Nucleus accumbens (tissue), 56 donors: ENCODE data around the gene GARNL3.

Experiments
- DNase-seq, 56 donors: peaks; one replicate each; lab custom pipeline; 2025; lab: John Stamatoyannopoulos, UW

GARNL3 gene

DNA sequence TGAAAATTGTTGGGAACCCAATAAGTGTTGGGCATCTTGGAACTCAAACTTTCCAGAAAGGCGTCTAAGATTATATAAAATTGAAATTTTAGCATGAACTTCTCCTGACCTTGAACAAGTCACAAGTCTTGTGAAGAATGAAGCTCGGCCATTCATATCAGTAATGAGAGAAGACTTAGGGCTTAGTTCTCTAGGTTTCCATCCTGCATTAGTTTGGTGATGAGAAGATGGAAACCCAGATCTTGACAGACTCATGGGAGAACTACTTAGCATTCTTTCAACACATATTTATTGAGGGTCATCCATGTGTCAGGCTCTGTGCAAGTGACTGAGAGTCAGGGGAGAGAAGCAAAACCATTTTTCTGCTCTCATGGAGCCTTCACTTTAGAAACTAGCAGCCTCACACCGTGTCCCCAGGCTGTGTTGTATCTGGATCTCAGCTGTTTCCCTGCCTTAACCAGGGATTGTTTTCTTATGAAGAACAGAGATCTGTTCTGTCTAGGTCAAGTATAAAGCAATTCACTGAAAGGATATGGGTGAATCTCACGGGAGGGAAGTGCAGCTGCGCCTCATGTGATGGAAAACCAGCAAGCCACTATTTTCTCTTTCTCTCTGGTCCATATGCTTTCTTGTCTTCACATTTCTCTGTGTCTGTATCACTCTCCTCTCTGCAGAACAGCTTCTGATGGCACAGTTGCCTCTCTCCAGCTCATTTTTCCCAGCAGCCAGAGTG, 3.4 kb downstream of the GARNL3 start:
- DNase-seq: peak in 2 of 56 donors; percentile 15 to 41

DNA sequence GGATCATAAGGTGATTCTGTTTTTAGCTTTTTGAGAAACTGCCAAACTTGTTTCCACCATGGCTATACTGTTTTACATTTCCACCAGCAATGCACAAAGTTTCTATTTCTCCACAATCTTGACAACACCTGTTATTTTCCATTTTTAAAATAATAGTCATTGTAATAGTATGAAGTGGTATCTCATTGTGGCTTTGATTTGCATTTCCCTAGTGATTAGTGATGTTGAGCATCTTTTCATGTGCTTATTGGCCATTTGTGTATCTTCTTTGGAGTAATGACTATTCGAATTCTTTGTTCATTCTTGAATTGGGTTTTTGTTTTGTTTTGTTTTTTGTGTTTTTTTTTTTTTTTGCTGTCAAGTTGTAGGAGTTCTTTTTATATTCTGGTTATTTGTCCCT, 4.9 kb downstream of the GARNL3 start:
- DNase-seq: no peak

DNA sequence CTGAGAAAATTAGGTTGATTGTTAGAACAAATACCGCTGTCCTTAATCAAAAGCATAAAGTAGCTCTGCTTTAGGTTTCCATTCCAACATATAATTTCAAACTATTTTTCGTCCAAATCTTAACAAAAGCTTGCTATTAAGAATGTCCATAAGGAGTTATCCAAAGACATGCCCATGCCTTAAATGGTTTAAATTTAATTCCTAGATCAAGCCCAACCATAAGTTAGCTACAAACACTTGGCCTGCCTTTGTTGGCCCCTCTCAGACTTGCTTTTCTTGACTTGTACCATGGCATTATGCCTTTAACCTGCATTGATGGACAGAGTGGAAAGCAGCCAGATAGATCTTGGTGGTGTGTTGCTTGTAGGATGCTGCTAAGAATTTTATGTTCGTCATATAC, 8.8 kb downstream of the GARNL3 start:
- no peak for DNase-seq

DNA sequence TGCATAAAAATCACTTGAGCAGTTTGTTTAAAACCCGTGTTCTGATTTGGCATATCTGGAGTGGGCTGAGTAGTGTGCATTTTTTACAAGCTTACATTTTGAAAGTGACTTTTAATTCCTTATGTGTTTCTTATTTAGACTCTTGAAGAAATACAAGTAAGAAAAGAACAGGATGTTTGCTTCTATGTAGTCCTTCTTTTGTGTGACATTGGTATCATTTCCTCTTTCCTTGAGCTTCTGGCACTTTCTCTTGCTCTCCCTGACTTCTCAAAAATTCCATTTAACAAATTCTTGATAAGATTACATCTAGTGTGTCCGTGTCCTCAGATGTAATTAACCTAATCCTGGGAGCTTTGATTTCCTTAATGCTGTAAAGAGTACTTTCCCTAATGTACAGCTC, 12.5 kb downstream of the GARNL3 start:
- DNase-seq: no peak

DNA sequence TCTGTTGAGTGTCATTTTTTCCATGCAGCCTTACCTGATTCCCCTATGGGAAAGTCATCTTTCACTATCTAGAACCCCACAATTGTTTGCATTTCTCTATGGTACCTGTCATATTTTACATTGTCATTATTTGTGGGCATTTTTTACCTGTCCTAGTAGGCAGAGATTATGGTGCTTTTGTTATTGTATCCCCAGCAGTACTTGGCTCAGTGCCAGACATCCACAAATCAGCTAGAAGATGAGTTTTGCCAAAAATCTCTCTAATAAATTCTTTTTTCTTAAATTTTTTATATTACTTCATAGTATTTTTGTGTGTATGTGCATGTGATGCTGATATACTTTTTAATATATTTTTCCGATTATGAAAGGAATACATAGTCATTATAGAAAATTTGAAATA, 13.2 kb downstream of the GARNL3 start:
- DNase-seq: no peak

DNA sequence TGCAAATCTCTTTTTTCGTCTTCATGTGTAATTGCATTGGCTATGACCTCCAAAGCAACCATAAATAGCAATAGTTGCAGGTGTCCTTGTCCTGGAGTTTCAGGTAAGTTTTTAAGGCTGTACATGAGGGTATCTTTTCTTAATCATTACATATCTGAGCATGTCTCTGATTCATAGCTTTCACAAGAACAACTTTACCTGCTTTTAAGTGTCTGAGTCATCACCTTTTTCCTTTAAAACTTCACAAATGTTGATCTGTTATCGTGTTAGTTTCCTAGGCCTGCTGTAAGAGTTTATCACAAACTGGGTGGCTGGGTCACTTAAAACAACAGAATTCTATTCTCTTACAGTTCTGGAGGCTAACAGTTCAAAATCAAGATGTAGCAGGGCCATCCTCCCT, 13.8 kb downstream of the GARNL3 start:
- no peak for DNase-seq

DNA sequence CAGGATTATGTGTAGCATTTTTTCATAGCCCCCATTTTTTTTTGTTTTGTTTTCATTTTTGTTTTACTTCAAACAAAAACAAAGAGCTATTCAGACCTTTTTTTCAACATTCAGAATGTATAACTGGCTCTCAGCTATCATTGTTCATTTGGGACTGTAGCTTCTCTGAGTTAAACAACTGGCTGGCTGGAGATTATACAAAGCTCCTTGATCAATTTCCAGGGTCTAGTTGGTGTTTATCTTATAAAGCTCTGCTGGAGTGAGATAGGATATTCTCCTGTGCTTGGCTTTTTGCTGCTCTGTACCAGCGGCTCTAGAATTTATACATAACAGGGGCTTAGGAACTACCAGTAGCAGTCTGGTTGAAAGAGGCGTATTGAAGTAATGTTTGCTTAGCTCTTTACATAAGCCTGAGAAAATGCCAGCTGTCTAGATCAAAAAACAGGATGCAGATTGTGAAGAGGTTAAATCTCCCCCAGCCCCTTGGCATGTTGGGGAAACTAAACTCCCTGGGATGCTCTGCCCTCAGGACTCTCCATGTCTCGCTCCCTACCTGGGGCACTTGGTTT, 15.2 kb downstream of the GARNL3 start:
- DNase-seq: peak in 1 of 56 donors; percentile 21

DNA sequence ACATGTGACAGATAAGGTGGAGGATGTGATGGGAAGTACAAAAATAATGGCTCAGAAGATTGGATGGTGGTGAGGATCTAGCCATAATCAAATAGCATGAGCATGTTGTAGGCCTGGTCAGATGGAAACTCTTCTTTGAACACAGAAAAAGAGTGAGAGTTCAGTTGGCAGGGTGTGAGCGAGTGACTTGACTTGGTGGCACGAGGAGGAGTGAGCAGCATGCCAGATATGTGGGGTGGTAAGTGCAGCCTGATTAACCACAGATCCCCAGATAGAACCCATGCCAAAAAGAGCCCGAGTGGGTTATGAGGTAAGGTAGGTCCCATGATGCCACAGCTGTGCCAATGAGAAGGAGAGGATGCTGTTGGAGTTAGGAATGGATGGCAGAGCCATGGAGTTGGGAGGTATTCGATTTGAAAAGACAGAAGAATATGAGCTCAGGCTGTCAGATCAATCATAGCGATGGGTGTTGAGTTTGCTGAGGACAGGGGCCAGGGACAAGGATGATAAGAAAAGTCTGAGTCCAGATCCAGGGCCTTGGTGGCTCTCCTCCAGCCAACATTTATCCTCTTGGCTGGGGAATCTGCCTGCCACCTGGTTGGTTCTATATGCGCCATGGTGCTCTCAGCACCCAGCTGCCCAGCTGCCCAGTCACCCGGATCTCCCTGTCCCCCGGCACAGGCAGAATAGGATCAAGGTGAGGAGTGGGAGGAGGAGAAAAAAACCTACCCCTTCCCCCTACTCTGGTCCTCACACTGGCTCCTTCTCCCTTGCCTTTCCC, 16.5 kb downstream of the GARNL3 start:
- DNase-seq: no peak

DNA sequence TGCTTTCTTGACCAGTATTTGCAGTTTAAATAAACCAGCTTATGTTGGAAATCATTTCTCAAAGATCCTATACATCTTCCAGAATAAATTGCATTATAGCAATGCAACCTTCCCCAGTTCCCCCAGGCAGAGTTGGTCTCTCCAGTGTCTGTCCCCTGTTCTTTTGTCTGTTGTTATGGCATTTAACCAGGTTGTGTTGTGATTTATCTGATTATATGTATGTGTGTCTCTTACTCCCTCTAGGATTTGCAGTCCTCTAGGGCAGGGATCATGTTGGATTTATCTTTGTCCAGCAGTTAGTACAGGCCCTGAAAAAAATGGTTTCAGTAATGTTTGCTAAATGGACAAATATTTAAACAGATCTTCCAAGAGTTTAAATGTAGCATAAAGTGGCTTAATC, 17.3 kb downstream of the GARNL3 start:
- DNase-seq: no peak

DNA sequence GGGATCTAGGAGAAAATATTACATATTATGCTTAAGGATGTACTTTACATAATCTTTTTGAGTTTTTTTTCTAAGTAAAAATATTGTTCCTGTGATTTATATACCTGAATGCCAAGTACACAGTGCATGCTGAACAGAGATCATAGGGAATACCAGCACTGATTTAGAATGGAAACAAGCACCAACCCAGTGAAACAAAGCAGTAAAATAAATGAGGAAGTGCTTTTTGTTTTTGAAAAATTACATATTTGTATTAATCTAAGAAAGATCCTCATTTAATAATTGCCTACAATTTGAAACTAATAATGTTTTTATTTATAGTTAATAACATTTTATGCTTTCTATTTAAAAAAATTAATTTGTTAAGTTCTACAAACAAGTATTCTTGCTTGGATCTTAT, 18.0 kb downstream of the GARNL3 start:
- no peak for DNase-seq

DNA sequence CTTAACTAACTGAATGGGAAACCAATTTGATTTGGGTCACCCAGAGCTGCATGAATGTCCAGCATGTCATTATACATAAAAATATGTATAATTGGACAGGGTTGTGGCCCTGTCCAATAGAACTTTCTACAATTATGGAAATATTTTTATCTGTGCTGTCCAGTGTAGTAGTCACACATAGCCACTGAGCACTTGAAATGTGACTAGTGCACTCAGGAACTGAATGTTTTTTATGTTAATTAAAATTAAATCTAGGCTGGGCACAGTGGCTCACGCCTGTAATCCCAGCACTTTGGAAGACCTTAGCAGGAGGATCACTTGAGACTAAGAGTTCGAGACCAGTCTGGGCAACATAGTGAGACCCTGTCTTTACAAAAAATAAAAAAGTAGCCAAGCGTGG, 18.6 kb downstream of the GARNL3 start:
- DNase-seq: no peak

DNA sequence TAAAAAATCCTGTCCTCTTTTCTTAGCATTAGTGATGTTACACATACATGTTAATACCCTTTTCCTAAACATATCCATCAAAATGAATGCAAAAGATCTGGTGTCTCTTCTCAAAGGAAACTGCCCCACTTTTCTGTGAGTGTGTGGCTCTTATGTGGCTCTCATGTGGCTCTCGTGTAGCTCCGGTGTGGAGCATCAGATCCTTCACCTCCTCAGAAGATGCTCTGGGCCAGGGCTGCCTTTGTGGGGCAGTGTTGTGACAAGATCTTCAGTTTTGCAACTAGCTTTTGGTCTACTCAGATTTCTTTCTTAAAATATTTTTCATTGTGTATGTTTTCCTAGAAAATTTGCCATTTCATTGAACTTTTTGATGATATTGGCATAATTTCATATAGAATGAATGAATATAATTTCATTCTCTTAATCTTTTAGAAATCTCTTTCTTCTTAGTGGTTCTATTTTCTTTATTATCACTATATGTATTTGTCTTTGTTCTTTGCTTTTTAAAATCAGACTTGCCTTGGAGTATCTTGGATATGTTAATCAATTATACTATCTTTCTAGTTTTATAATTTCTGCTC, 19.4 kb downstream of the GARNL3 start:
- DNase-seq: peak in 22 of 56 donors; percentile 12 to 58 (median 36)

DNA sequence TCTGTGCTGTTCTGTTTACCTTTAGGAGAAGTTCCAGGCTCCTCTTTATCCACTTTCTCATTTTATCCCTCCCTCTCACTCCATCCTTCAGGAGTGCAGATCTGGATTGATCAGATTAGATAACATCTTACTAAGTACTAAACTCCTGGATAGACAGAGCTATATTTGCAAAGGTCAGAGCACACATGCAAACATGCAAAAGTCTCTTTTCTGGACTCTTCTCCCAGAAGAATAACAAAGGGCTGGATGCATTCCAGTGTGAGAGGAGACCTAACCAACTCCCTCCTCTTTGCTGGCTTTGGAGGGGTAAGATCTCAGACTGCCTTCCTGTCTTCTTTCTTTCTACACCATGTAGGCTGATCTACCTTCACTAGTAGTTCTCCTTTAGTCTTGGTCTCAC, 21.4 kb downstream of the GARNL3 start:
- no peak for DNase-seq

DNA sequence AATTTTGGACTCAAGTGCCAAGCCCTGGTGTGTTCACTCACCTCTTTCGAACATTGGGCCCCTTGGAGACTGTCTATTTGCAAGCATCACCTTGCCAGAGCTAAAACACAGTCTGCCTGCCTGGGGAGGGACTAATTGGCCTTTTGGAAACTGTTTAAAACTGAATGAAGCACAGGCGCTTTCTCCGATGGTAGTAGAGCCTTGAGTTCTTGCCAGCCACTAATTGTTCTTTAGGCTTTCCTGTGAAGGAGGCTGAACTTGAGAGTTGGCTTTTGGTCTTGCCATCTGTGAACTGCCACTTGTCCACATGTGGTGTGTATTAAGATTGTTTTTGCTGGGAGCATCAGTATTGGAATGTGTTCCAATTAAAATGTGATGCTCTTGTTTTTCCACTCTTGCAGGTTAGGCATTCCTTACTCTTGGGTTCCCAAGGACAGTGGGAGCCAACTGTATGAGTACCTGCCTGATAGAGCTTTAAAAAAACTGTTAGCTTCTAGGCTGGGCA, 26.0 kb downstream of the GARNL3 start:
- DNase-seq: no peak

DNA sequence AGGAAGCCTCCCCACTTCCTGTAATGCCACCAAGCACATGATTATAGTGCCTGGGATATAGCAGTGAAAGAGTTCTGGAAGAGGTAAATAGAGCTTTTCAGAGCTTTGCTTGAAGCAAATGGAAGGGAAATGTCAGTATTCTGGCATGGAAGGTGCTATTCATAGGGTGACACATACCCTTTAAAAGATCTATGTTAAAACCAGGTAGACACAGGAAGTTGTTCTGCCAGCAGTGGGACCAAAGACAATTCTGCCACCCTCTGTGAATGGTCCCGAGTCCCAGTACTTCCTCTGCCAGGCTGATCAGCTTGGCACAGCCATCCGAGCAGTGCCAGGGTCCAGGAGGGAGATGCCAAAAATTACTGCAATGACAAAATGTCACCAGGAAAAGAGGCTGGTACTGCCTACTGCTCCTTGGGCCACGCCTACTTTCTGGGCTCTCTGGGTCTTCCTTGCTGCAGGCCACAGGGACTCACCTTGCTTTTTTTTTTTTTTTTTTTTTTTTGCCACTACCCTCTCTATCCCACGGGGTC, 26.7 kb downstream of the GARNL3 start:
- DNase-seq: peak in 1 of 56 donors; percentile 6

DNA sequence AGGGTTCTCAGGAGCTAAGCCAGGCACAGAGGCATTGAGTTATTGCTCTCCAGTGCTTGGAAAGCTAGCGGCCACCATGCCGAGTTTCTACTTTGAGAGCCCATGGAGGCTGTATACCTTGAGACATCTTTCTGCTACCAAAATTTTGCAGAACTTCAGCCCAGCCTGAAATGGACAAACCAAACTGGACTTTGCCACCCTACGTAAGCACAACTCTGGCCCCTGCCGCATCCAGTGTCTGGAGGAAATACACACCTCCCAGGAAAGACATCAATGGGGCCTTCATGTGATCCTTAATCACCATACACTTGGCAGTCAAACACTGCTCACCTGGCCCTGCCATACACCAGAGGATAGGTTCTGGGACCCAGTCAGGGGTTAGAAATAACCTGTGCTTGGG, 27.8 kb downstream of the GARNL3 start:
- no peak for DNase-seq

DNA sequence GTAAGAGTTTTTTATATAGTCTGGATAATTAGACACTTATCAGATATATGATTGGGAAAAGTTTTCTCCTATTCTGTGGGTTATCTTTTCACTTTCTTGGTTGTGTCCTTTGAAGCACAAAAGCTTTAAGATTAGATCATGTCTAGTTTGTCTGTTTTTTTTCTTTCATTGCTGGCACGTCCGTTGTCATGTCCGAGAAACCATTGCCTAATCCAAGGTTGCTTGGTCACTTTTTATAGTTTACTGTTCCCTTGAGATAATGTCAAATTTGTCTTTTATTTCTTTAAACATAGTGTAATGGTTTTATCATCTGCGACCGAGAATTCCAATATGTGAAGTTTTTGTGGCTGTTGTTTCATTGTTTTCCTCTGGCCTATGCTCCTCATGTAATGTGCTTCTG, 28.8 kb downstream of the GARNL3 start:
- no peak for DNase-seq

DNA sequence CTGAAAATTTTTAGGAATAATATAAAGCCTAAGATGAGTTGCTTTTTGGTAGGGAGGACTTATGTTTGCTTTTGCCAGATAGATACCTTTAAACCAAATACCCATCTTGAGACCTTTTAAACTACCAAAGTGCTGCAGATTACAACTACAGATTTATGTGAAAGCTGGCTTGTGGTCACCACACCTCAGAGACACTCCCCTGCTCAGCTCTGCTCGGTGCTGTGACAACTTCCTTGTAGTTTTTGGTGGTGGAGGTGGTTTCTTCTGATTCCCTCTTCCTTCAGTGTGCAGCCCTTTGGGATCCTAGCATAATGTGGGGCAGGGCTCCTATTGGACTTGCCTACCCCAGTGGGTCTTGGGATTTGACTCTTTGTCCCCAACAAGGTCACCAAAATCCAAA, 29.2 kb downstream of the GARNL3 start:
- DNase-seq: no peak

DNA sequence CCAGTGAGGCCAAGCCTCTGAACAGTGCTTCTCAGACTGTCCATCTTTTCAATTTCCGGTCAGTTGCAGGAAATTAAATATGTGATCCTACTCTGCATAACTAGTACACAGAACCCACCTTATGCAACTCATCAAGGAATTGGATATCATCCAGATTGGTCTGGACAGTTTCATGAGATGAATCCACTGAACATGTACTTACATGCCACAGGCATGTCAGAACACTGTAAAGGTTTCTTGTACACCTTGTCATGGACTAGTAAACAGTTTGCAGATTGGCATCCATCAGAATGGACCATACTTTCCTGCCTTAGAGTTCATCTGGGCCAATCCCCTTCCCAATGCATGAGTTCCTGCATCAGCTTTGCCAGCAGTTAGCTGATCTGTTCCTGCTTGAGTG, 30.4 kb downstream of the GARNL3 start:
- DNase-seq: no peak

DNA sequence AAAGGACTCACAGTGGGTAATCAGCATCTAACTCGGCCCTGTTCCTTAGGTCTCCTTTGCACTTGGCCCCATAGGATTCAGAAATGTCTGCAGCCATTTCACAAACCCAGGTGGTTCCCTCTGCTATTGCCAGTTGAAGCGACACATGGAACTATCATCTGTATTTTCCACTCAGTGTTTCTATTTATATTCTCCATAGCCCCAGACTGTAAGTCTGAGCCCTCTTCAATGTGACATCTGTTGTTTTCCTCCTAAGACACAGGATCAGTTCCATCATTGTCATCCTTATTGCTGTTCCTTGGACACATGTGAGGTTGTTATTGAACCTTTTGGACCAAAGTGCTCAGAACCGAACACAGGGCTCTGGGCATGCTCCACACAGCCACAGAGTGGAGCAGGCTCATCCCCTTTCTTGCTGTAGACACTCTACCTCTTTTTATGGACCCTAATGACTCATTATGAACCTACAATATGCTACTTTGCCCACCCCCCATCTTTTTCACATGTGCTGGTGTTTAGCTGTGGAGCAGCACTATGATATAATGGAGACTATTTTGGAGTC, 36.4 kb downstream of the GARNL3 start:
- DNase-seq: no peak

DNA sequence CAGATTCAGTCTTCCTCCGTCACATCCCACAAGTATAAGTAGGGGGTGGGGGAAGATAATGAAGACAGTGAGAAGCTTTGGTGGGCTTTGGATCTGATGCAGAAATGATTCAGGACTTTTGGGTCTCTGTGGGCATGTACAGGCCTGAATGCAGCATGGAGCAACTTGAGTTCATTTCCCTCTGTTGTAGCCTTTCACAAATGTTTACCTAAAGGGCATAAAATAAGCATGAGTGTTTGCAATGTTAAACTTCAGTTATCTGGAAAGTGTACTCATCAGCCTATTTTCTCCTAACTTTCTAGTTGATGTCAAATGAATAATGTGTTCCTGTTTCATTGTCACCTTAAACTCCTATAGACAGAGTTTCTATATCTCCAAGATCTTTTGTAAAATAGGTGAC, 39.3 kb downstream of the GARNL3 start:
- no peak for DNase-seq
